Naive B cell (primary cell): Measurements from ENCODE around the gene ADAM33. TPM values are rescaled to one million over a fixed set of nuclear protein-coding genes. Genes with fewer than 3 reads are reported as not detected.

Experiments
- ATAC-seq, 2 donors: fragments of 150-1000 bp; cut with Tn5 transposase; 2 replicates each; pipeline ENCODE4 v1.10.0; 2021; ENCODE audit warnings: low read depth in 2 of 2, mild to moderate bottlenecking in 2 of 2, moderate library complexity in 2 of 2
- DNase-seq: peaks from one replicate; pipeline ENCODE4 v3.0.0; 2022
- H3K27ac Mint-ChIP-seq, 6 donors: one replicate each; pipeline ENCODE4 v1.8.0; 2020 to 2022; ENCODE audit warnings: mild to moderate bottlenecking in 6 of 6, mixed read lengths in 6 of 6, moderate library complexity in 5 of 6, inconsistent platforms in 2 of 6
- H3K27me3 Mint-ChIP-seq, 3 donors: one replicate each; pipeline ENCODE4 v1.8.0; 2021 to 2022; ENCODE audit warnings: mixed read lengths in 3 of 3, mild to moderate bottlenecking in 1 of 3
- H3K36me3 Mint-ChIP-seq, 2 donors: one replicate each; pipeline ENCODE4 v1.8.0; 2020 to 2022; ENCODE audit warnings: mixed read lengths in 2 of 2, inconsistent platforms in 1 of 2, mild to moderate bottlenecking in 1 of 2
- H3K4me1 Mint-ChIP-seq, 3 donors: one replicate each; pipeline ENCODE4 v1.8.0; 2020 to 2022; ENCODE audit warnings: mixed read lengths in 3 of 3, inconsistent platforms in 1 of 3, mild to moderate bottlenecking in 1 of 3, moderate library complexity in 1 of 3
- H3K4me3 Mint-ChIP-seq, 8 donors: one replicate each; pipeline ENCODE4 v1.8.0; 2020 to 2022; ENCODE audit warnings: mild to moderate bottlenecking in 8 of 8, mixed read lengths in 8 of 8, moderate library complexity in 8 of 8, inconsistent platforms in 2 of 8
- H3K9me3 Mint-ChIP-seq, 7 donors: one replicate each; pipeline ENCODE4 v1.8.0; 2020 to 2022; ENCODE audit warnings: mixed read lengths in 7 of 7, mild to moderate bottlenecking in 5 of 7, inconsistent platforms in 2 of 7, moderate library complexity in 1 of 7
- polyA plus RNA-seq, 6 donors: library from polyadenylated mRNA; unstranded; fragments of 300-500 nt; fragmentation: Illumina TruSeq; gene quantifications; one replicate each; pipeline ENCODE4 v1.2.3, GENCODE V29; 2021; ENCODE audit warnings: low read depth in 6 of 6

ADAM33 gene
- polyA plus RNA-seq, 6 donors from 2014 or later, result not detected

DNA sequence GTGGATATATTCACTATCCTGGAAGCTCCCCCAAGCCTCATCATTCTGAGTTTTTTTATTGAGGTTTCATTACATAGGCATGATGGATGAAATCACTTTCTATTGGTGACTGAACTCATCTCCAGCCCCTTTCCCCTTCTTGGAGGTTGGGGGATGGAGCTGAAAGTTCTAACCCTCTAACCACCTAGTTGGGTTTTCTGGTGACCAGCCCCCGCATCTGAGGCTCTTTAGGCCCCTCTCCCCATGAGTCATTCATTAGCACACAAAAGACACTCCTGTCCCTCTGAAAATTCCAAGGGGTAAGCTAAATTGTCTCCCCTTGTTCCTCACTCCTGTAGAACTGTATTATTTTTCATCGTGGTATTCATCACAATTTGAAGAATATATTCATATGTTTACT is 51.9 kb downstream of the ADAM33 start:
- Mint-ChIP-seq H3K4me1 (no peaks in the 10 kb centered on the region), H3K9me3 (no peaks in the 10 kb centered on the region), H3K4me3 (no peak overlapping the region), H3K36me3 (peaks cover 18 to 24% of the 10 kb centered on the region in 2 donors), H3K27me3 (no peaks in the 10 kb centered on the region), H3K27ac (peak overlapping the region in 1 of 6 donors; percentile 6)
- ATAC-seq (no peak), DNase-seq (no peak)

DNA sequence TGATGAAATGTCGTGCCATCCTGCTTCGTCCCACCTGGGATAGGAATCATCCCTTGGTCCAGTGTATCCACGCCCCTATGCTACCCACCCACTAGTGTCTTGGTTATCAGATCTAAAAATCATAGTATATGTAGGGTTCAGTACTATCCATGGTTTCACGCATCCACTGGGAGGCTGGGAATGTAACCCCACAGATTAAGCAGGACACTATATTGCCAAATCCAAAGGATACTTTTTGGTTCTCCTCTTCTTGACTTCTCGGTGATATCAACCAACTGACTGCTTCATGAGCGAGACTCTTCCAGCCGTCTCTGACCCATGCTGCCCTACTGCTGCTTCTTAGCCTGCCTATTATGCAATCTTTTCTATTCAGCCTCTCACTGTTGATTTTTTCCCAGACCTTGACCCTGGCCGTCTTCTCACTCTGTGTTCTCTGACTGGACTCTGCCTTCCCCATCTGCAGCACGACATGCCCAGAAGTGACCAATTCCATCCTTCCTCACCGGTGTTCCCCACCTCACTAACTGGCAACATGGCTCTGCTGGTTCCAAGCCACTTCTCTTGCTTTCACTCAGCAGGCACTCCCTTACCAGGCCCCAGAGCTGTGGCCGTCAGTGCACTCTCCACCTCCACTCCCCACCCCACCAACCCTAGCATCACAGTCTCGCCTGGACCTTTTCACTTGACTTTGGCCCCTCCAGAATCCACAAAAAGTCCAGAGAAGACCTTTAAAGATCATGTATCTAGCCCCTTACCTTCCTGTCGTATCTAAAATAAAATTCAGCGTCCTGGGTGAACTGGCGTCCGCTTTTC is 53.1 kb downstream of the ADAM33 start:
- Mint-ChIP-seq H3K4me3 (no peak overlapping the region), H3K9me3 (no peaks in the 10 kb centered on the region), H3K27me3 (no peaks in the 10 kb centered on the region), H3K27ac (peak overlapping the region in 1 of 6 donors; percentile 63), H3K4me1 (no peaks in the 10 kb centered on the region), H3K36me3 (peaks cover 18% of the 10 kb centered on the region in 2 donors)
- no peak for ATAC-seq
- no peak for DNase-seq

DNA sequence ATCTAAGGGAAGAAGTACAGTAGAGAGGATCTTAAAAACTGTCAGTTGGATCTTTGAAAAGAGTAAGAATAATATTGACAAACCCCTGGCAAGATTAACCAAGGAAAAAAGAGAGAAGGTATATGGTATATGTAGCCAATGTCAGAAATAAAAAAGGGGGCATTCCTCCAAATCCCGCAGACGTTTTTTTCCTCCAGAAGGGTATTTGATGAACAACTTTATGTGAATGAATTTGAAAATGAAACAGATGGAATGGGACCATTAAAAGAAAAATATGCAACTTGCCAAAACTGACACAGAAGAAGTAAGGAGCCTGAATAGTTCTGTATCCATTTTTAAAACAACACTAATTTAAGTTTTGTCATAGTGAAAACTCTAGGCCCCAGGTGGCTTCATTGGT is 54.3 kb downstream of the ADAM33 start:
- ATAC-seq, result no peak
- Mint-ChIP-seq H3K4me1 (no peaks in the 10 kb centered on the region), H3K27ac (no peak overlapping the region), H3K9me3 (no peaks in the 10 kb centered on the region), H3K4me3 (no peak overlapping the region), H3K36me3 (peaks cover 16 to 18% of the 10 kb centered on the region in 2 donors), H3K27me3 (no peaks in the 10 kb centered on the region)
- no peak for DNase-seq

DNA sequence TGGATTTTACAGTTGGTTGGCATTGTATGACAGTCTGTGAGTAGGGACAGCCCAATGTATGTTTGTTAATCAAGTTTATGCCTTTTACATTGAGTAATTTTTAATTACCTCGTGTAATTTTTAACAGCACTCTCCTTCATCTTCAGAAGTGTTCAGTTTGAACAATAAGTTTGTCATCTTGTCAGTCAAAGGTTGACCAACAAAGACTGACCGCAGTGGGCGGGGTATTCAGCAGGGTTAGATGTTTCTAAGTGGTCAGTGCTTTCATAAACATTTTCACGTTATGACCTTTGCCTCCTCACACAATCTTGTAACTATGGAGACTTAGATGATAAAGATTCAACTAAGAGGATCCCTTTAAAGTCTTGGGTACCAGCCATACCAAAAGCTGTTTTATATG is 59.4 kb downstream of the ADAM33 start:
- ATAC-seq (no peak), DNase-seq (no peak)
- Mint-ChIP-seq H3K4me3 (no peak overlapping the region), H3K27me3 (no peaks in the 10 kb centered on the region), H3K9me3 (peaks cover 0 to 2% (median 0%) of the 10 kb centered on the region in 7 donors), H3K27ac (no peak overlapping the region), H3K36me3 (peaks cover 7 to 14% of the 10 kb centered on the region in 2 donors), H3K4me1 (peaks cover 0 to 2% (median 0%) of the 10 kb centered on the region in 3 donors)

DNA sequence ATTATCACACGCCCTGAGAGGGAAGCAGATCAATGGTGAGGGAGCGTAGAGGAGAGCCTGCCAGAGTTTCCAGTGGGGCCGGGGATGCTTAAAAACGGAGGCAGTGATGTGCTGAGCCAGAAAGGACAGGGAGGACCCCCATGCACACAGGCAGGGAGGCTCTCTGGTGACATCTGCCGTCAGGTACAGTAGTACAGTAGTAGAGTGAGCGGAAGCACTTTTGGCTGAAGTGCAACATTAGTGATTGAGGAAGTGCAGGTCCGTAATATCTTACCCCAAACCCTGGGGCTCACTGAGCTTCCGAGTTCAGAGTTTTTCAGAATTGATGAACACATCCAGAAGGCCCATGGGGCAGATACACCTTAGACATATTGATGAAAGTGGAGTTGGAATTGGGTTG is 60.7 kb downstream of the ADAM33 start:
- peak overlapping the region in 2 of 6 donors; percentile 36 to 68 for H3K27ac Mint-ChIP-seq

More for the DNA sequence above, 60.7 kb downstream of the ADAM33 start:
- Mint-ChIP-seq H3K27me3 (no peaks in the 10 kb centered on the region), H3K4me1 (peaks cover 0 to 2% (median 0%) of the 10 kb centered on the region in 3 donors), H3K9me3 (peaks cover 0 to 2% (median 0%) of the 10 kb centered on the region in 7 donors), H3K36me3 (peaks cover 7 to 20% of the 10 kb centered on the region in 2 donors), H3K4me3 (no peak overlapping the region)
- DNase-seq, result no peak
- ATAC-seq, result no peak

Other genes starting within 250 kb of the ADAM33 start
- 10 to 100 TPM in 1 of 6 donors, 1 to 10 TPM in 5; 6.8 to 11.0 (median 7.5) TPM for gene ATRN, start 211.0 kb downstream of the ADAM33 start, polyA plus RNA-seq
- not detected for gene GFRA4, start 18.6 kb downstream of the ADAM33 start, polyA plus RNA-seq
- gene SIGLEC1, start 30.6 kb upstream of the ADAM33 start, polyA plus RNA-seq, result not detected
- gene HSPA12B, start 50.7 kb upstream of the ADAM33 start, polyA plus RNA-seq, result not detected
- gene ADISSP, start 85.7 kb upstream of the ADAM33 start, polyA plus RNA-seq, result 10 to 100 TPM; 17.3 to 24.9 (median 20.8) TPM
- gene SPEF1, start 99.4 kb upstream of the ADAM33 start, polyA plus RNA-seq, result not detected
- gene CENPB, start 104.7 kb upstream of the ADAM33 start, polyA plus RNA-seq, result 1 to 10 TPM in 5 of 6 donors, under 1 TPM in 1; 0.27 to 2.2 (median 1.6) TPM
- 10 to 100 TPM; 13.0 to 22.1 (median 19.5) TPM for gene CDC25B, start 114.3 kb upstream of the ADAM33 start, polyA plus RNA-seq
- gene AP5S1, start 138.5 kb upstream of the ADAM33 start, polyA plus RNA-seq, result 10 to 100 TPM; 11.1 to 33.6 (median 13.5) TPM
- 1 to 10 TPM; 2.6 to 9.9 (median 3.2) TPM for gene MAVS, start 164.8 kb upstream of the ADAM33 start, polyA plus RNA-seq
- 10 to 100 TPM; 34.8 to 57.7 (median 45.9) TPM for gene PANK2, start 207.4 kb upstream of the ADAM33 start, polyA plus RNA-seq